GM21515 (cell line): ENCODE measurements around the gene HNMT.
"Not testable (repeated sequence)": the region's sequence is repeated elsewhere in the genome, so short reads cannot be mapped to it uniquely, and the experiment has no call there.

Experiments
- ATAC-seq: cut with Tn5 transposase; IDR thresholded peaks from one replicate; pipeline ENCODE4 v1.9.1; 2021; ENCODE audit not compliant: unreplicated experiment

Gene HNMT

DNA sequence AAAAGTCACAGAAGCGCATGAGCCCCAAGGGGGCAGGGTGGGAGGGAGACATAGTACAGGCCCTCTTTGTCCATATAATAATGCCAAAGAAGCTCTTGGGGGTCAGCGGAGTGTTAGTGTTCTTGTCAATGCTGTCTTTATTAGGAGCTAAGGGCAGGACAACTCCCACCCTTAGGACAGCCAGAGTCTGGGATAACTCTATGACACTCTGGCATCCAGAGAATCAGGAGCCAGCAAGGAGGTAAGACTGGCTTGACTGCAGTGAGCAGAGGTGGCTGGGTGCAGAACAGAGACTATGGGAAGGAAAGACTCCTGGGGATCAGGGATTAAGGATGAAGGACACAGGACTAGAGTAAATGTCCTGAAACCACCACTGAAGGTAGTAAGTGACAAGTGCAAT is 19.0 kb upstream of the HNMT start:
- ATAC-seq, result no peak

DNA sequence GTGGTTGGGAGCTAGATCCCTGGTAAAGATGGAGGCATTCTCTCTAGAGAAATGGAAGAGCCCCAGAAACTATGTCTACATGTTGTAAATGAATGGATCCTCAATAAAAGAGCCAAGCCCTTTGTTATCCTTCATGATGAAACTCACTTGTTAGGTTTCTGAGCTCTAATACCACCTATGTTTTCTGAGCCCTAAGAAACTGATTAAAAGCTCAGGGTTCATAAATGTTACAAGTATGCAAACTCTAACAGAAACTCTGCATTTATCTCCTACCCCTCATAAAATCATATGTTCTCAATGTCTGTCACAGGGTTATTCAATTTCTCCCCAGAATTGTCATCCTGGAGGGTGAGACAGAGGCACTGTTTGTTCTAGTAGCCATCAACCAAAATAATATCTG is 18.0 kb upstream of the HNMT start:
- ATAC-seq, result no peak

DNA sequence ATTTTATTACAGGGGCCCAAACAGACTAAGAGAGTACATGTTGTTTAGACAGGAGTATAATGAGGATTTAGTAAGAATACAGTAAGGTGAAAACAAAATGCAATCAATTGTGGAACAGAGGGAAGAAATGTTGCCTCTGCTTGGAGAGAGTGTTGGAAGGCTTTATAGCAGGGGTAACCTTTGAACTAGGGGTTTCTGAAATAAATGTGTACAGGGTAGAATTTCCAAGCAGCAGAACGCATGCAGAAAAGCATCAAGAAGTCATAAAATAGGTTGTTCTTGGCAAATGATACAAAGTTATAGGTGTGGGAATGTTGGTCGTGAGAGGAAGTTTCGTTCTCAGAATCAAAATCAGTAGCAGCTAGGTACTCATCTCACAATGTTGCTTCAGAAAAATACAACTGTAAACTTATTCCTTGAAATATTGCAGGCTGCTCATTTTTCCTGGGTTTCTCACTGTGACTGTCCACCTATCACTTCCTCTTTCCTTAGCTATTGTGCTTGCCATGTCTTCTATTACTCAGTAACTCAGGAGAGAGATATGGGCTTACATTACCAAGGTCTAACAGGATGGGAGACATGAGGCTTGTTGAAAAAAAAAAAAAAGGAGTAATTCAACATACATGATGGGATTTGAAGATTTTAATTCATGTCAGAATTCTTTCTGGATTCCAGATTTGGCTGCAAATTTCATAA is 17.1 kb upstream of the HNMT start:
- ATAC-seq, result no peak

- no peak for ATAC-seq
Observed at GRCh38 chr2:137947728-137948336, 16.4 kb upstream of the HNMT start.

DNA sequence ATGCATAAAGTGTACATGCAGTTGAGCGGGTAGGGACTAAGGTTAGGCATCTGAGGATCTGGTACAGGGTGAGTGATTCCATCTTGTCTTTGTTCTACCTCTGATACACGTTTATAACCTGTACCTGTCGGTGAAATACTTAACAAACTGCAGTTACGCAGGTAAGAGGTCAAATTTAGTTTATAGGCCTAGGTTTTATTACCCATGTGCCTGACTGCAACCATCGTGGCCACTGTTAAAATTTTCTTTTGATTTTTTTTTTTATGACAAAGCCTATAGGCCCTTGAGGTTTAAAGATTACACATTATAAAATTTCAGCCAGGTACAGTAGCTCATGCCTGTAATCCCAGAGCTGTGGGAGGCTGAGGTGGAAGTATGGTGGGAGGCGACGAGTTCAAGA is 15.4 kb upstream of the HNMT start:
- ATAC-seq, result no peak

DNA sequence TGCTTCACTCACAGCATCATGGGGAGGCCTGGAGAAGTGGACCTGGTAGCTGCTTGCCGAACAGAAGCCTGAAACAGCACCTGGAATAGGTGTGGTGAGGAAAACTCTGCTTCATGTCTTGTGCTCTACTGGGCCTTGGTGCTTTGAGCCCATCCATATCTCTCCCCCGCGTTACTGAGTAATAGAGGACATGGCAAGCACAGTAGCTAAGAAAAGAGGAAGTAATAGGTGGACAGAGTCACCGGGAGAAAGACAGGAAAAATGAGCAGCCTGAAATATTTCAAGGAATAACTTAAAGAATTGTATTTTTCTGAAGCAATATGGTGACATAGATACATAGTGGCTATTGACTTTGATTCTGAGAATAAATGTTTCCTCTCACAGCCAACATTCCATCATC is 14.0 kb upstream of the HNMT start:
- no peak for ATAC-seq

DNA sequence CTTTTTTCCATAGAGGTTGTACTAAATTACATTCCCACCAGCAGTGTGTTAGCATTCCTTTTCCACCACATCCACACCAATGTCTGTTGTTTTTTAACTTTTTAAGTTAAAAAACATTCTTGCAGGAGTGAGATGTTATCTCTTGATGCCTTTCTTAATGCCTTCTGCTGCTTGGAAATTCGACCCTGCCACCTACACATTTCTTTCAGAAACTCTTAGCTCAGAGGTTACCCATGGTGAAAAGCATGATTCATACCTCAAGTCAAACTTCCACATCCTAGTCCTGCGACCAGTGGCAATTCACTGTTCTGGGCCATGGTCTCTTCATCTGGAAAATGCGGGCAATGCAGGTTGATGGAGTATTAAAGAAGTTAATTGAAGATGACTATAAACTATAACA is 12.7 kb upstream of the HNMT start:
- no peak for ATAC-seq

DNA sequence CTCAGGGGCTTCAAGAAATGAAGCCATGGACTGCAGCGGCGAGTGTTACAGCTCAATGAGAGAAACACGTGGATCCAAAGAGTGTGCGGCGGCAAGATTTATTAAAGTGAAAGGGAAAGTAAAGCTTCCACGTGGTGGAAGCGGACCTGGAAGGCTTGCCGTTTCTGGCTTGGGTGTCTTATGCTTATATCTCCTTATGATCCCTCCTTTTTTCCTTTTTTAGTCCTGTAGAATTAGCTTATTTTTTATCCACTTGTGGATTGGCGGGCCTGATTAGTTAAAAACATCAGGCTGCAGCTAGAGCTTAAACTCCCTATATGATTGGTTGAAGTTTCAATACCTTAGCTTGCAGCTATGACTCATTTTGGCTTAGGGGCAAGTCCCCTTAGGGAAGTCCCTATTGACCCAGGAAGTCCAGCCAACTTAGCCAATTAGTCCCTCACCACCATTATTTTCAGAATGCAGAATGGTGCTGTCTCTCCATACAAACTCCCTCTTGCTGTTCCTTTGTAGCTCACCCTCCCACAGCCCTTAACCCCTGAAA is 11.6 kb upstream of the HNMT start:
- ATAC-seq, result no peak

DNA sequence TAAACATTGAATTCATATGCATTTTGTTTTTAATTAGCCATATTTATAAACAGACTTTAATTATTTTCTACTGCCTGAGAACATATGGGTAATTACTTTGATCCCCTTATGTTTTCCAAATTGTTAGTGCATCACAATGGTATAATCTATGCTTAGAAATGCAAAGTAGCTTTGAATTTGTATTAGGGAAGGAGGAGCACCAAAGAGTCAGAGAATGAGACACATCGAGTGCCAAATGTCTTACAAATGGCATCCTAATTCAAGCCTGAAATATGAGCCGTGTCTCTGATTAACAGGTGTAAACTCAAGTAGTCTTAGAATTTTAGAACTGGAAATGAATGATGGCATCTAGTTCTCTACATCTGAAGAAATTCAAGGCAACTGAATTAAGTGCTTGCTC is 8.7 kb upstream of the HNMT start:
- ATAC-seq, result no peak

GRCh38 chr2:137957033-137957432 is 7.2 kb upstream of the HNMT start:
- ATAC-seq, result no peak

DNA sequence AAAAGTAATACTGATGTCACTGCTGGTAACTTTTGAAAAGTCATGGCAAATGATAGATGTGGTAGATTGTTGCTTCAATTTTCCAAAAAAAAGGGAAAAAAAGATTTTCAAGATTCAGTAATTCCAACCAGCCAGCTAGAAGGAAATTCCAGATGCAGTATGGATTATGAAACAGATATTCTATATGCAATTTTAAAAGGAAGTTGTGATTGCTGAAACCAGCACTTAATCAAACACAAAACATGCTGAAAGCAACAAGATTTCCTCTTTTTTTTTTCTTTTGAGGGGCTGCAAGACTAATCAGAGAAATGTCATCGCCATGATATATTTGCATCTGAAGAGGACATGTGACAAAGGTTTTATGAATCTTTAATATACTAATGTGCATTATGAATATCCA is 5.1 kb upstream of the HNMT start:
- ATAC-seq, result no peak

- no peak for ATAC-seq
Observed at GRCh38 chr2:137960223-137960622, 4.0 kb upstream of the HNMT start.

- no peak for ATAC-seq
Observed at GRCh38 chr2:137961602-137962001, 2.7 kb upstream of the HNMT start.

GRCh38 chr2:137963535-137964065 is 673 bp upstream of the HNMT start:
- ATAC-seq, result no peak

- ATAC-seq, result no peak
Observed at GRCh38 chr2:137964859-137965459, 686 bp downstream of the HNMT start.

DNA sequence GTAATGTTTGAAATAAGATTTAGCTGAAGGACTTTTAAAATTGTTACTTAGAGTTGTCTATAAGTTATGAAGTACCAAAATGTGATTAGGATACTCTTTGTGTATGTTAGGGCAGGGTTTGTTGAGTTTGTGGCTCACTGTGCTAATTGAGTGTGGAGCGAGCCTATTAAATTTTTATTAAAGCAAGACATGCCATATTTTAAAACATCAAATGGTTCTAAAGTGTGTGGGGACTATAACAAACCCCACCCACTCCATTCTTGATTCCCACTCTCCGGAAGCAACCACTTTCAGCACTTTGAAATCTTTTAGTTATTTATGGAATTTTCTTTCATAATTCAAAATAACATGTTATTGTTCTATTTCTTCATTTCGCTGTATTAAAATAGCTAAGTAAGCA is 1.8 kb downstream of the HNMT start:
- ATAC-seq, result no peak

DNA sequence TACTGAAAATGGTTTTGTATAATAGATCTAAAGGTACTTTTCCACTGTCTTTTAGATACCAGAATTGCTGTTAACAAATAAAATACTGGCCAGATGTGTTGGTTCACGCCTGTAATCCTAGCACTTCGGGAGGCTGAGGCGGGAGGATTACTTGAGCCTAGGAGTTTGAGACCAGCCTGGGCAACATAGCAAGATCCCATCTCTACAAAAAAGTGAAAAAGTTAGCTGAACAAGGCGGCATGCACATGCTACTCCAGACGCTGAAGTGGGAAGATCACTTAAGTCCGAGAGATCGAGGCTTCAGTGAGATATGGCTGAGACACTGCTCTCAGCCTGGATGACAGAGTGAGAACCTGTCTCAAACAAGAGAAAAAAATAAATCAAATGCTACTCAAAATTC is 2.8 kb downstream of the HNMT start:
- no peak for ATAC-seq

GRCh38 chr2:137968477-137969417 is 4.5 kb downstream of the HNMT start:
- no peak for ATAC-seq

DNA sequence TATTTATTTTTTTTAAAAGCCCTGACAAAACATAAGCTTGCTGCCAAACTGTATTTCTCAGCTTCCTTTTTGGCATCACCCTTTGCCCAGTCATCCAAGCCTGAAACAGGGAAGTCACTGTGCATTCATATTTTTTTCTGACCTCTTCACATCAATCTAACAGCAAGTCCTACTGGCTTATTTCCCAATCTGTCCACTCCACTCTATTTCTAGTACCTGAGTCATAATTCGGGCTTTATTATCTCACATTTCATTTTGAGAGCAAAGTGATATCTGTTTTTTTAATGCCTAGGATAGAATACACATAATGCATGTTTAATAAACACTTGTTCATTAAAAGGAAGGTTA is 5.1 kb downstream of the HNMT start:
- ATAC-seq, result no peak

- ATAC-seq, result no peak
Observed at GRCh38 chr2:137969876-137970275, 5.6 kb downstream of the HNMT start.

GRCh38 chr2:137971259-137971658 is 7.0 kb downstream of the HNMT start:
- ATAC-seq, result not testable (repeated sequence)
